NCI-H446 (cell line): ENCODE results near the gene SSX7.
"Not testable (repeated sequence)": the region's sequence is repeated elsewhere in the genome, so short reads cannot be mapped to it uniquely, and the experiment has no call there.

Experiments
- DNase-seq, 2 experiments: peaks; one replicate each; lab custom pipeline; 2025; lab: John Stamatoyannopoulos, UW

Gene SSX7, protein sequence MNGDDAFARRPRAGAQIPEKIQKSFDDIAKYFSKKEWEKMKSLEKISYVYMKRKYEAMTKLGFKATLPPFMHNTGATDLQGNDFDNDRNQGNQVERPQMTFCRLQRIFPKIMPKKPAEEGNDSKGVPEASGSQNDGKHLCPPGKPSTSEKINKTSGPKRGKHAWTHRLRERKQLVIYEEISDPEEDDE

GRCh38 chrX:52654800-52655199 is at the start of gene SSX7:
Gene SSX7, minus strand, starts transcription at chrX:52654900. Its CDS starts 1,428 bp downstream, at chrX:52653472.
- DNase-seq = not testable (repeated sequence)

DNA sequence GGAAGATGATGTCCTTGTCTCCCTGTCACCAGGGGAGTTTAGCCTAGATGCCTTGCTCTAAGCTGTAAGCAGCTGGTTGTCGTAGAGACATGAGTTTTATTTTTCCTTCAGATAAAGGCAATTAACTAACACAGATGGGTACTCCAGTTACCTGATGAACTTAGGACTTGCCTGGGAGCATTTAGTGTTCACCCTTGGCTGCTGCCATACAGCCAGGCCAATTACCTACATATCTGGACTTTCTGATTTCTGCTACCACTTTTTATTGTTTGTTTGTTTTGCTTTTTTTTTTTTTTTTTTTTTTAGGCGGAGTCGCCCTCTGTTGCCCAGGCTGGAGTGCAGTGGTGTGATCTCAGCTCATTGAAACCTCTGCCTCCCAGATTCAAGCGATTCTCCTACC is 37.3 kb upstream of the SSX7 start:
- DNase-seq = not testable (repeated sequence)

- not testable (repeated sequence) for DNase-seq
Measured at GRCh38 chrX:52662218-52662617, 7.5 kb upstream of the SSX7 start.

DNA sequence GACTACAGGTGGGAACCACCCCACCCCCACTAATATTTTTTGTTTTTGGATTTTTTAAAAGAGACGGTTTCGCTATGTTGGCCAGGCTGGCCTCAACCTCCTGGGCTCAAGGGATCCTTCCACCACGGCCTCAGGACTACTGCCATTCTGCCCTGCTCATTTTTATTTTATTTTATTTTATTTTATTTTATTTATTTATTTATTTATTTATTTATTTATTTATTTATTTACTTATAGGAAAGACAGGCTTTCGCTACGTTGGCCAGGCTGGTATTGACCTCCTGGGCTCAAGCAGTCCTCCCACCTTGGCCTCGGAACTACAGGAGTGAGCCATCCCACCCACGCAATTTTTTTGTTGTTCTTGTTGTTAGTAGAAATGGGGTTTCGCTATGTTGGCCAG is 775 bp upstream of the SSX7 start:
- DNase-seq = not testable (repeated sequence)

DNA sequence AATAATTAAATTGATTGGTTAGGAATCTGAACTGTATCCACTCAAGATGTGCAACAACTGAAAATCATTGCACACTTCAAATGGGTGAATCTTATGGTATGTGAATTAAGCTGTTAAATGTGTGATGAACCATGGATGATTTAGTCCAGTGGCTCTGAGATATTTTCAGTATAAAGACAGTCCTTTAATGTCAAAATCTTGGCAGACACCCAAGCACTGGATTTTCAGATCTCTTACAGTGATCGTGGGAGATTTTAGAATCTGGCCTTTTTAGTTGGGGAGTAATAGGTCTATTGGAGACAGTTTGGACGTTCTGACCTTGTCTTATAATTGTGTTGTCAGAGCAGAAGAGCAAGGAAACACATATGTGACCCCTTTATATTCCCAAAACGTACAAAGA is 4.0 kb downstream of the SSX7 start:
- DNase-seq = not testable (repeated sequence)

DNA sequence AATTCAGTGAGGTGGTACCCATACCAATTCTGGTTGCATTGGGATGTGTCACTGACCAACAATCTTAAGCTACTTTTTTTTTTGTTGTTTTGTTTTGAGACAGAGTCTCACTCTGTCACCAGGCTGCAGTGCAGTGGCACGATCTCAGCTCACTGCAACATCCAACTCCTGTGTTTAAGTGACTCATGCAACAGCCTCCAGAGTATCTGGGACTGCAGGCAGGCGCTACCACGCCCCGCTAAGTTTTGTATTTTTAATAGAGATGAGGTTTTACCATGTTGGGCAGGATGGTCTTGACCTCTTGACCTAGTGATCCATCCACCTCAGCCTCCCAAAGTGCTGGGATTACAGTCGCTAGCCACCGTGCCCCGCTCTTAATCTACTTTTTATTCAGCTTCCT is 5.7 kb downstream of the SSX7 start:
- not testable (repeated sequence) for DNase-seq

GRCh38 chrX:52628483-52628882 is 26.2 kb downstream of the SSX7 start:
- DNase-seq = not testable (repeated sequence)

- DNase-seq = not testable (repeated sequence)
Measured at GRCh38 chrX:52620661-52621060, 34.0 kb downstream of the SSX7 start.

DNA sequence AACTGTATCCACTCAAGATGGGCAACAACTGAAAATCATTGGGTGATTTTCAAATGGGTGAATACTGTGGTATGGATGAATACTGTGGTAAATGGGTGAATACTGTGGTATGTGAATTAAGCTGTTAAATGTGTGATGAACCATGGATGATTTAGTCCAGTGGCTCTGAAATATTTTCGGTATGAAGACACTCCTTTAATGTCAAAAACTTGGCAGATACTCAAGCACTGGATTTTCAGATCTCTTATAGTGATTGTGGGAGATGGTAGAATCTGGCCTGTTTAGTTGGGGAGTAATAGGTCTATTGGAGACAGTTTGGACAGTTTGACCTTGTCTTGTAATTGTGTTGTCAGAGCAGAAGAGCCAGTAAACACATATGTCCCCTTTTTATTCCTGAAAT is 45.7 kb downstream of the SSX7 start:
- DNase-seq = no peak

DNA sequence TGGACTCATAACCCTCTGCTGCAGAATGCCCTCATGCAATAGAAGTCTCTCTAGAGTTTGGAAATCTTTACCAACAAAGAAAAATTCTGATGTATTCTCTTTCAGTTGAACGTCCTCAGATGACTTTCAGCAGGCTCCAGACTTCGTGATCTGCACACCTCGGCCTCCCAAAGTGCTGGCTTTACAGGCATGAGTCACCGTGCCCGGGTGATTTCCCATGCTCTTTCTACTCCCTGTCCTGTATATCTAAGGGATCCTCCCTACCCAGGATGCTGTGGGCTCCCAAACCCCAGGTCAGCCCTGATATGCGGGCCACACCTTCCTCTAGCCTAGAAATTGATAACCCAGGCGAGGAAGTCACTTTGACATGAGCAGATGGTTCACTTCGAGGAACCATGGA is 51.5 kb downstream of the SSX7 start:
- not testable (repeated sequence) for DNase-seq

DNA sequence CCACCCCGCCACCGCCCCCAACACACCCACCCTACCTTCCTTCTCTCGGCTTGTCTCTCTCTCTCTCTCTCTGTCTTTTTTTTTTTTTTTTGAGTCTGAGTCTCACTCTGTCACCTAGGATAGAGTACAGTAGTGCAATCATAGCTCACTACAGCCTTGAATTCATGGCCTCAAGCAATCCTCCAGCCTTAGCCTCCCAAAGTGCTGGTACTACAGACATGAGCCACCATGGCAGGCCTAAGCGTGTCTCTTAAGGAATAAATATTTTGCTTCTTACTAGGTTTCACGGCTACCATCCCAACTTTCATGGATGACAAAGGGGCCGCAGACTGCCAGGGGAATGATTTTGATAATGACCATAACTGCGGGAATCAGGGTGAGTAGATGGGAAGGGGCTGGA is 55.8 kb downstream of the SSX7 start:
- DNase-seq = no peak

DNA sequence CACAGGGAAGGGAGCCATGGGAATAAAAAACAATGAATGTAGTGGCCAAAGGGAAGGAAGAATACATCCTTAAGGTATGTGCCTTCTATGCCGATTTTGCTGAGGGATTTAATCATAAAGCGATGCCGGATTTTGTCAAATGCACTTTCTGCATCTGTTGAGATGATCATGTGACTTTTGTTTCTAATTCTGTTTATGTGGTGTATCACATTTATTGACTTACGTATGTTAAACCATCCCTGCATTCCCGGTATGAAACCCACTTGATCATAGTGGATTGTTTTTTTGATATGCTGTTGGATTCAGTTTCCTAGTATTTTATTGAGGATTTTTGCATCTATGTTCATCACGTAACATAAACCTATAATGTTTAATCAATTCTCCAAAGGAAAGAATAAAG is 60.0 kb downstream of the SSX7 start:
- no peak for DNase-seq
